ENCODE data around the gene LPIN1. TPM values are rescaled to one million over a fixed set of nuclear protein-coding genes. Genes with fewer than 3 reads are reported as not detected.

LPIN1 gene
- total and polyA plus RNA-seq, 2 of the 13 experiments (the other 11 are each of a cell fraction or from before 2014, with no cell fraction given) = 9.7 to 19.4 TPM

GRCh38 chr2:11822746-11823451 lies 76.5 kb downstream of the LPIN1 start (continued):
- no peak for TF ChIP-seq ZBTB40 (IDR thresholded peaks at IDR 0.05)
- TF ChIP-seq ZBTB40 (CRISPR knock-in tag; IDR thresholded peaks at IDR 0.05) = no peak
- TF ChIP-seq ZBTB1 (CRISPR knock-in tag; IDR thresholded peaks at IDR 0.05; ENCODE audit: borderline replicate concordance) = no peak
- TF ChIP-seq ZNF724P (CRISPR knock-in tag; IDR thresholded peaks at IDR 0.05; ENCODE audit: borderline replicate concordance) = no peak
- TF ChIP-seq FOXK1 (CRISPR knock-in tag; IDR thresholded peaks at IDR 0.05; ENCODE audit: borderline replicate concordance, low read depth) = peak; percentile 71; the same call in 1 of the 2 replicates
- TF ChIP-seq MXD3 (CRISPR knock-in tag; IDR thresholded peaks at IDR 0.05) = no peak; the same call in 1 of the 2 replicates
- 0 out of 2 replicates have a peak, but pooled peaks have one; percentile 38 for TF ChIP-seq ZNF564 (CRISPR knock-in tag; IDR thresholded peaks at IDR 0.05)
- TF ChIP-seq DBP (CRISPR knock-in tag; IDR thresholded peaks at IDR 0.05; ENCODE audit: not compliant biosample characterization) = no peak
- no peak for TF ChIP-seq ZBED4 (CRISPR knock-in tag; IDR thresholded peaks at IDR 0.05; ENCODE audit: borderline replicate concordance)
- TF ChIP-seq FOXK2 (IDR thresholded peaks at IDR 0.05) = no peak
- TF ChIP-seq RFX3 (CRISPR knock-in tag; IDR thresholded peaks at IDR 0.05) = no peak
- TF ChIP-seq HNF4A (CRISPR knock-in tag; IDR thresholded peaks at IDR 0.05) = no peak
- no peak for TF ChIP-seq TBP (CRISPR knock-in tag; IDR thresholded peaks at IDR 0.05)
- no peak for TF ChIP-seq ZZZ3 (CRISPR knock-in tag; IDR thresholded peaks at IDR 0.05; ENCODE audit: borderline replicate concordance)
- TF ChIP-seq ISX (CRISPR knock-in tag; conservative IDR thresholded peaks at IDR 0.05) = no peak
